Body of pancreas (tissue), 4 donors: ENCODE data around the gene ITPRIPL2. TPM values are rescaled to one million over a fixed set of nuclear protein-coding genes. Genes with fewer than 3 reads are reported as not detected.

Experiments
- ATAC-seq: fragments of 150-250 bp; one replicate; pipeline ENCODE4 v1.9.1; 2016
- DNase-seq, 4 donors: peaks; one replicate each; pipeline ENCODE4 v3.0.0-alpha.2; 2019
- H3K27ac ChIP-seq, 4 donors: fragments of 200-600 bp; sonication (generic); 1 replicate in 3 of 4; 2 replicates in 1 of 4; pipeline versions ENCODE4 v1.5.1 to v1.6.1; 2016 to 2019; ENCODE audit warnings: mild to moderate bottlenecking in 1 of 4, mixed read lengths in 1 of 4, moderate library complexity in 1 of 4
- H3K27me3 ChIP-seq, 2 donors: fragments of 200-600 bp; sonication (generic); one replicate each; pipeline ENCODE4 v1.6.0; 2016; ENCODE audit warnings: mild to moderate bottlenecking in 1 of 2
- H3K36me3 ChIP-seq, 2 donors: fragments of 200-600 bp; sonication (generic); replicated peaks in 1 of 2; 2 replicates each; pipeline ENCODE4 v1.5.1; 2016; ENCODE audit warnings: low read depth in 2 of 2; ENCODE audit not compliant: insufficient read depth in 1 of 2
- H3K4me1 ChIP-seq: fragments of 200-600 bp; sonication (generic); one replicate; pipeline ENCODE4 v1.6.0; 2016
- H3K4me3 ChIP-seq, 2 donors: fragments of 200-600 bp; sonication (generic); 1 replicate in 1 of 2; 2 replicates in 1 of 2; pipeline ENCODE4 v1.5.1; 2016 to 2019
- H3K9me3 ChIP-seq, 3 donors: fragments of 200-600 bp; sonication (generic); 1 replicate in 2 of 3; 2 replicates in 1 of 3; pipeline ENCODE4 v1.5.1; 2016
- CTCF ChIP-seq, 7 experiments: fragments of 450-650 bp in 4 of 7; fragments of 200-600 bp in 3 of 7; sonication (generic) in 3 of 7; IDR thresholded peaks; one replicate each; pipeline ENCODE4 v1.5.1; 2016 to 2019; ENCODE audit warnings: antibody characterized with exemption in 7 of 7
- POLR2A ChIP-seq, 3 donors: fragments of 450-650 bp; IDR thresholded peaks; one replicate each; pipeline ENCODE4 v1.6.1; 2016; ENCODE audit warnings: antibody characterized with exemption in 3 of 3, mild to moderate bottlenecking in 2 of 3
- WGBS, 2 donors: methylation state at CpG; one replicate each; pipeline ENCODE4 v1.1.5; 2017; 5-methylcytosine and 5-hydroxymethylcytosine counted together
- intact Hi-C: fragments of 100-400 bp; cut with DNase I; formaldehyde crosslinking; loops from one replicate; pipeline ENCODE4 v1.15.1; 2023
- total RNA-seq, 2 donors: library from RNA; depleted of rRNA; stranded (reverse); fragments of >200 nt; gene quantifications; one replicate each; pipeline ENCODE4 v1.1.0, GENCODE V29; 2016

Gene ITPRIPL2
- total RNA-seq, 2 donors from 2014 or later = 22.7 to 35.5 TPM

DNA sequence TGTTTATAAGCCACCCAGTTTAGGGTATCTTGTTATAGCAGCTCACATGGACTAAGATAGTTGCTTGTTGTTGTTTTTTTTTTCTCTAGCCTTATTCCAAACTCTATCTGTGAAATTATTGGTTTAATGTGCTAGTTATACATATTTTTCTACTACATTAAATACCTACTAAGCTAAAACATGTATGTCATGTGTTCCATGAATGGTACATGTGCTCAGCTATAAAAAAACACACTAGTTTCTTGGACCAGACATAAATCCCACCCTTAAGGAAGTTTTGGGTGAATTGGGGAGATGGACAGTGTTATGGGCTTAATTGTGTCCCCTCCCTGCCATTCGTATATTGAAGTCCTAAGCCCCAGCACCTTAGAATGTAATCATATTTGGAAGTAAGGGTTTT, 19.8 kb downstream of the ITPRIPL2 start:
- Histone ChIP-seq H3K36me3 (no peaks in the 10 kb centered on the region), H3K27ac (no peak overlapping the region), H3K9me3 (no peaks in the 10 kb centered on the region), H3K4me1 (no peaks in the 10 kb centered on the region), H3K27me3 (no peaks in the 10 kb centered on the region), H3K4me3 (no peak overlapping the region)
- ATAC-seq (no peak), DNase-seq (no peak)
- TF ChIP-seq POLR2A (IDR thresholded peaks at IDR 0.05) = no peak
- no peak for TF ChIP-seq CTCF (IDR thresholded peaks at IDR 0.05)
- 69 to 72% methylated on average over 1 of the region's 1 CpG for WGBS, 2 donors
- intact Hi-C loops = no loop called here

GRCh38 chr16:19135201-19135842, 21.6 kb downstream of the ITPRIPL2 start:
- H3K27me3 ChIP-seq = no peaks in the 10 kb centered on the region
- 66 to 76% methylated on average over 8 to 9 of the region's 10 CpGs for WGBS, 2 donors
- no peak overlapping the region for H3K4me3 ChIP-seq
- H3K27ac ChIP-seq = no peak overlapping the region
- no peaks in the 10 kb centered on the region for H3K4me1 ChIP-seq
- no peak for DNase-seq
- no peaks in the 10 kb centered on the region for H3K9me3 ChIP-seq
- ATAC-seq = no peak
- H3K36me3 ChIP-seq = no peaks in the 10 kb centered on the region
- TF ChIP-seq CTCF (IDR thresholded peaks at IDR 0.05) (no peak), POLR2A (IDR thresholded peaks at IDR 0.05) (no peak)
- intact Hi-C loops = no loop called here

DNA sequence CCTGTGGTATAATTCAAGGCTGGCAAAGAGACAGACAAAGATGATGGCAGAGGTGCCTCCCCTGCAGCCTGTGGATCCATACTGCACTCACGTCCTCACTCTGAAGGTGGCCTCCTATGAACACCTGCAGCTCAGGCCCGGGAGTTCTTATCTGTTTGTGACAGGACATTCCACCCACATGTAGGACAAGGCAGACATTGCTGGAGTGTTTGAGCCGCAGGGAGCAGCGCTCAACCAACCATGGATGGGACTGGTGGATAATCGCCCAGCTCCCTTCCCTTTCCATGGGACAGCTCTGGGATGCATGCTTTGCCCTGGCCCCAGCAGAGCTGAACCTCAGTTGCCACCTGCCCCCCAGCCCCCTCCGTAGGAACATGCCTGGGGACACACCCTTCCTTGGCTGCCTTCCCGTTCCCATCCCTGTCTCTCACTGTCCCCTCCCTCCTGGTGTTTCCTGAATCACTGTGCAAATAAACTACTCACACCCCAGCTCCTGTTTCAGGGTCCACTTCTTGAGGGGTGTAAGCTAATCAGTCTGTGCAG, 22.2 kb downstream of the ITPRIPL2 start:
- TF ChIP-seq CTCF (IDR thresholded peaks at IDR 0.05) (no peak), POLR2A (IDR thresholded peaks at IDR 0.05) (no peak)
- intact Hi-C loops = no loop called here
- Histone ChIP-seq H3K4me1 (no peaks in the 10 kb centered on the region), H3K9me3 (no peaks in the 10 kb centered on the region), H3K27me3 (no peaks in the 10 kb centered on the region), H3K4me3 (no peak overlapping the region), H3K27ac (no peak overlapping the region), H3K36me3 (no peaks in the 10 kb centered on the region)
- WGBS, 2 donors = 47 to 51% methylated on average over 5 to 6 of the region's 7 CpGs
- no peak for ATAC-seq
- DNase-seq = no peak

DNA sequence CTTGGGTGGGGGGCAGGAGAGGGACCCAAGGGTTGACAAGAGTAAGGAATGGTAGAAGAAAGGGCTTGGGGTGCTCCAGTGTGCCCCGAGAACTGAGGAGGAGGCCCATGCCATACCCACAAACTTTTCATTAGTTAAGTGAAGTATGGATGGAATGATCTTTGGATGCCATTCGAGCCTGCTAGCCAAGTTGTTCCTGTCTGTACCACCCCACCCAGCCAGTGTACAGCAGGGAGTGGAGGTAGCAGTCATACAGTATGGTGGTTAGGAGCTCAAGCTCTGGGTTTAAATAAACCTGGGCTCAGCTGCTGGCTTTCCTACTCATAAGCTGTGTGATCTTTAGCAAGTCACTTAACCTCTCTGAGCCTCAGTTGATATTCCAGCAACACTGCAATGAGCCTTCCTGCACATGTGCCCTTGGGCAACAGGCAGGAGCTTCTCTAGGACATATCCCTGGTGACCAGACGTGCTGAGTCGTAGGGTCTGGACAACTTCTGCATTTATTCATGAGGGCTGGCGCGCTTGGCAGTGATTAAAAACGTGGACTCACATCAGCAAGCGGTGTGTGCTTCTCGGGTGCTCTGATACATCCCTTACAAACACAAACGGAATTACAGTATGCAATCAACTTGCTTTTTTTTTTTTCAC, 22.9 kb downstream of the ITPRIPL2 start:
- ATAC-seq (no peak), DNase-seq (peak in 2 of 4 donors; percentile 21 to 69)
- no peaks in the 10 kb centered on the region for H3K9me3 ChIP-seq
- no peaks in the 10 kb centered on the region for H3K36me3 ChIP-seq
- H3K4me1 ChIP-seq = no peaks in the 10 kb centered on the region
- TF ChIP-seq CTCF (IDR thresholded peaks at IDR 0.05) (no peak), POLR2A (IDR thresholded peaks at IDR 0.05) (no peak)
- no peaks in the 10 kb centered on the region for H3K27me3 ChIP-seq
- 56 to 71% methylated on average over 10 of the region's 10 CpGs for WGBS, 2 donors
- intact Hi-C loops = no loop called here
- no peak overlapping the region for H3K27ac ChIP-seq
- no peak overlapping the region for H3K4me3 ChIP-seq
